Testis (tissue), 2 donors: ENCODE data around the gene FAM110A.

Experiments used
- CTCF ChIP-seq, 3 experiments: fragments of 450-650 bp in 2 of 3; fragments of 200-600 bp in 1 of 3; sonication (generic) in 1 of 3; IDR thresholded peaks; one replicate each; pipeline ENCODE4 v1.5.1; 2016 to 2019; ENCODE audit warnings: antibody characterized with exemption in 3 of 3, mild to moderate bottlenecking in 2 of 3, moderate library complexity in 1 of 3
- POLR2A ChIP-seq: fragments of 450-650 bp; IDR thresholded peaks from one replicate; pipeline ENCODE4 v1.6.1; 2017; ENCODE audit warnings: antibody characterized with exemption, mild to moderate bottlenecking, moderate library complexity

DNA sequence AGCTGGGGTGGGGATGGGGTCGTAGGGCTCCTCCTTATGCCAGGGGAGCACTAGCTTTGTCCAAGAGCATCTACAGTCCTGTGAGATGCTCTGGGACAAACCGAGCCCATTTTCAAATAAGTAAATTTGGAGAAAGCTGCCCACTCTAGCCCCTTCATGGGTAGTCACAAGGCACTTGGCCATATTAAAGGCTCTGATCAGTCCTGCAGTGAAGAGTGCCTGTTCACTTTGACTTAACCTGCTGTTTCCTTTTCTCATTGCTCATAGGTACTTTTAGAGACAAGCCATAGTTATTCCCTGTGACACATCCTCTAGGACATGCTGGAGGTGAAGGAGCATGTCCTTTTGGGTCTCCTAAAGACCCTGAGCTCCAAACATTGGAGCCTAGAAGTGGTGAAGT, 38.4 kb downstream of the FAM110A start:
- no peak for TF ChIP-seq POLR2A
- no peak for TF ChIP-seq CTCF (IDR thresholded peaks at IDR 0.05)
